ENCODE data around the gene SSBP2.
"Not testable (repeated sequence)": the region's sequence is repeated elsewhere in the genome, so short reads cannot be mapped to it uniquely, and the experiment has no call there.

The SSBP2 gene

GRCh38 chr5:81633891-81634290 lies 117.0 kb downstream of the SSBP2 start:
- no peak for DNase-seq (ENCODE audit: low spot score)
- TF ChIP-seq CTCF (IDR thresholded peaks at IDR 0.05; ENCODE audit: extremely low read depth, insufficient read depth, missing control alignments), result no peak
- in situ Hi-C loops (cut with MboI; ENCODE audit: low pct_unique_long_range_greater_than_20kb, low sequenced_read_pairs, unreplicated experiment), result no loop called here

- TF ChIP-seq CTCF (IDR thresholded peaks at IDR 0.05; ENCODE audit: extremely low read depth, insufficient read depth, missing control alignments), result no peak
- in situ Hi-C loops (cut with MboI; ENCODE audit: low pct_unique_long_range_greater_than_20kb, low sequenced_read_pairs, unreplicated experiment), result no loop called here
These were observed 117.4 kb downstream of the SSBP2 start for GRCh38 chr5:81633471-81633870.

GRCh38 chr5:81632679-81633078 lies 118.2 kb downstream of the SSBP2 start:
- in situ Hi-C loops (cut with MboI; ENCODE audit: low pct_unique_long_range_greater_than_20kb, low sequenced_read_pairs, unreplicated experiment), result no loop called here
- DNase-seq (ENCODE audit: low spot score), result no peak
- no peak for TF ChIP-seq CTCF (IDR thresholded peaks at IDR 0.05; ENCODE audit: extremely low read depth, insufficient read depth, missing control alignments)

More at GRCh38 chr5:81633471-81633870, 117.4 kb downstream of the SSBP2 start:
- DNase-seq (ENCODE audit: low spot score), result no peak

GRCh38 chr5:81631621-81632020 lies 119.3 kb downstream of the SSBP2 start:
- TF ChIP-seq CTCF (IDR thresholded peaks at IDR 0.05; ENCODE audit: extremely low read depth, insufficient read depth, missing control alignments), result no peak
- in situ Hi-C loops (cut with MboI; ENCODE audit: low pct_unique_long_range_greater_than_20kb, low sequenced_read_pairs, unreplicated experiment), result no loop called here
- DNase-seq (ENCODE audit: low spot score), result no peak

- DNase-seq (ENCODE audit: low spot score), result peak; percentile 23
- no peak for TF ChIP-seq CTCF (IDR thresholded peaks at IDR 0.05; ENCODE audit: extremely low read depth, insufficient read depth, missing control alignments)
- in situ Hi-C loops (cut with MboI; ENCODE audit: low pct_unique_long_range_greater_than_20kb, low sequenced_read_pairs, unreplicated experiment), result no loop called here
These were observed 119.8 kb downstream of the SSBP2 start for GRCh38 chr5:81631124-81631523.

GRCh38 chr5:81630684-81631083 lies 120.2 kb downstream of the SSBP2 start:
- no peak for DNase-seq (ENCODE audit: low spot score)
- in situ Hi-C loops (cut with MboI; ENCODE audit: low pct_unique_long_range_greater_than_20kb, low sequenced_read_pairs, unreplicated experiment), result no loop called here
- TF ChIP-seq CTCF (IDR thresholded peaks at IDR 0.05; ENCODE audit: extremely low read depth, insufficient read depth, missing control alignments), result no peak

GRCh38 chr5:81629986-81630385 lies 120.9 kb downstream of the SSBP2 start:
- DNase-seq (ENCODE audit: low spot score), result no peak
- no peak for TF ChIP-seq CTCF (IDR thresholded peaks at IDR 0.05; ENCODE audit: extremely low read depth, insufficient read depth, missing control alignments)
- in situ Hi-C loops (cut with MboI; ENCODE audit: low pct_unique_long_range_greater_than_20kb, low sequenced_read_pairs, unreplicated experiment), result no loop called here

- in situ Hi-C loops (cut with MboI; ENCODE audit: low pct_unique_long_range_greater_than_20kb, low sequenced_read_pairs, unreplicated experiment); DNase-seq (ENCODE audit: low spot score): not testable (repeated sequence)
These were observed 122.8 kb downstream of the SSBP2 start for GRCh38 chr5:81628061-81628460.
